HG02798 (cell line): ENCODE data around the gene BMP7.
"Not testable (repeated sequence)": the region's sequence is repeated elsewhere in the genome, so short reads cannot be mapped to it uniquely, and the experiment has no call there.

Experiments
- ATAC-seq: cut with Tn5 transposase; IDR thresholded peaks from one replicate; pipeline ENCODE4 v1.9.1; 2021; ENCODE audit warnings: mild to moderate bottlenecking; ENCODE audit not compliant: unreplicated experiment, poor library complexity

Gene BMP7

DNA sequence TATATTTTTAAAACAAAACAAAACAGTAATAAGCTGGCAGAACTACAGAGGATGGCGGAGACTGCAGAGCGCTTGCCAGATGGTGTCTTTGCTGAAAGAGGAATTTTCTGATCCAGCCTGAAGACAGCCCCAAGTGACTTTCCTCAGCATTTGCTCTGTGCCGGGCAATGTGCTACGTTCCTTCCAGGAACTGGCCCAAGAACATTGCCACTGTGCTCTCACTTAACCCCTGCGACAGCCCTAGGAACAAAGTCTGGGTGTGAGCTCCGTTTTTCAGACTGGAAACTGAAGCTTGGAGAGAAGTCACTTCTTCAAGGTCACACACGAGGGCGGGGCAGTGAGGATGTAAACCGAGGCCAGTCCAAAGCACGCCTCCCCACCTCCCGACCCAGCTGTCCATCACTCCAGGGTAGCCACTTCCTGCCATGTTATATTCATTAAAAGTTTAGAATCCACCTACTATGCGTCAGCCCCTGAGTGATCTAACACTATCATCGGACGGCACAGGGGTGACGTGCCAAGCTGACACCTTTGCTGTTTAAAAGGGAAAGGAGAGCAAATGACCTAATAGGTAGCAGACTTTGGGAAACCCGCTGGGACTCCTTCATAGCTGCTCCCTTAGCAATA lies 22.3 kb upstream of the BMP7 start:
- ATAC-seq: no peak

GRCh38 chr20:57287901-57288300 lies 21.5 kb upstream of the BMP7 start:
- ATAC-seq: no peak

DNA sequence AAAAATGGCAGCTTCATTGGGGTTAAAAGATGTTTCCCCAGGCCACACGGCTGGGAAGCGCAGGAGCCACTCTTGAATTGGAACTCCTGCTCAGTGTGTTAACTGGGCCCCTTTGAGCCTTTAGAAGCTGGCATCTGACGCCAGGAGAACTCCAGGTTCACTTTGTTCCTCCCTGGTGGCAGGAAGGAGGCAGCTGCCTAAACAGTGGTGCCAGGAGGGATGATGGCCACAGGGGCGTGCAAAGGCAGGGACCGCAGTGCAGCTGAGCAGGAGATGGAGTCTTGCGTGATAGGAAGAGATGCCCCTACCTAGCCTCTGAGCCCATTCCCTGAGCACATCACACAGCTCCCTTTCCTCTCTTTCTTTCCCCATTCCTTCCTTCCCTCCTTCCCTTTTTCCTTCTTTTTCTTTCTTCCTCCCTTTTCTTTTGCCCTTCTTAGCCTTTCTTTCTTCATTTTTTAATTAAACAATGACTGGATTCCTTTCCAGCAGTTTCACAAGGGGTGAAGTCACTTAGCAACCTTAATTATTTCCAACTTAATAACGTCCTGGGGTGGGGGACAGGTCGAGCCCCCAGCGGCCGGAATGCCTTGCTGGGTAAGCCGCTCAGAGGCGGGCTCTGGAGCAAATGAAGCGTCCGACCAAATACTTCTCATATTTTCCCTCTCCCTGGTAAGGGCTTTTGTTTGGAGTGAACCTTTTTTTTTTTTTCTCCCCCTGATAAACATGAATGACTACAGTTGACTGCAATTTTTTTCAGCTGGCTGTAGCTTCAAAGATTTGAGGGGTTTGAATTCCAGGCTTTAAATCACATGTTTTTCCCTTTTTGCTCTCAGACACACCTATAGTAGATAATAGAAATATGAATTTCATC lies 20.8 kb upstream of the BMP7 start:
- no peak for ATAC-seq

DNA sequence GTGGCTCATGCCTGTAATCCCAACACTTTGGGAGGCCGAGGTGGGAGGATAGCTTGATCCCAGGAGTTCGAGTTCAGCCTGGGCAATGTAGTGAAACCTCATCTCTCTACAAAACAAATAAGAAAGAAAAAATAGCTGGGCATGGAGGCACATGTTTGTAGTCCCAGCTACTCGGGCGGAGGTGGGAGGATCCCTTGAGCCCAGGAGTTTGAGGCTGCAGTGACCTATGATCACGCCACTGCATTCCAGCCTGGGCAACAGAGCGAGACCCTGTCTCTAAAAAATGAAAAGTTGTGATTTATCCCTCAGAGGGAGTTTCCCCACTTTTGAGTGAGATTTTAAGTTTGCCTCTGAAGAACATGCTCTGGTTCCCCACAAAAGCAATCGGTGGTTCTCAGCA lies 17.4 kb upstream of the BMP7 start:
- ATAC-seq: no peak

DNA sequence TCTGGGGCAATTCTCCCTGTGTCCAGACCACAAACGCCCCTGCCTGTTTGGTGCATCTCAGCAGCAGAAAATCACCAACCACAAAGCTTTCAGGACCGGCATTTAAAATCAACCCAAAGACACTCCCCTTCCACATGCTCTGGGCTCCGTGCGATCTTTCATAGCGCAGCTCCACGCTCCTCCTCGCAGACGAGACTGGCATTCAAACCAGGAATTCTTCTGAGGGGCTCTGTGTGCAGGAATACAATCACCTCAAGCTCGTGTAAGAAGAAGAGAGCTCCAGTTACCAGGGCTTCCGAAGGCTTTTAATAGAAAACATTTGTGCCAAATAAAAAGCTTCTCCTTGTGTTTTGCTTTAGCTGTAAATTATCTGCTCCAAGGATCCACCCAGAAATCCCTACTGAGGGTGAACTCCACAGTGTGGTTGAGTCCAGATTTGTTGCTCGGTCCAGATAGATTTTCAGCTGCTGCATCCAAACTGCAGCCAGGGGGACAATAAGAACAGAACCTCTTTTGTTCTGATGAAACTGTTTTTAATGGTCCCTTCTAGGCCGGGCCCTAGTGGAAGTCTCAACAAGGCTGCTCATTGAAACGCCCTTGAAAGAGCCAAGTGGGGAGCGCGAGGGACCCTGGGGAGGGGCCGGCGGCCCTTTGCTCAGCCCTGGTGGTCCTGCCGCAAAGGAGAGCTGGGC lies 16.4 kb upstream of the BMP7 start:
- no peak for ATAC-seq

DNA sequence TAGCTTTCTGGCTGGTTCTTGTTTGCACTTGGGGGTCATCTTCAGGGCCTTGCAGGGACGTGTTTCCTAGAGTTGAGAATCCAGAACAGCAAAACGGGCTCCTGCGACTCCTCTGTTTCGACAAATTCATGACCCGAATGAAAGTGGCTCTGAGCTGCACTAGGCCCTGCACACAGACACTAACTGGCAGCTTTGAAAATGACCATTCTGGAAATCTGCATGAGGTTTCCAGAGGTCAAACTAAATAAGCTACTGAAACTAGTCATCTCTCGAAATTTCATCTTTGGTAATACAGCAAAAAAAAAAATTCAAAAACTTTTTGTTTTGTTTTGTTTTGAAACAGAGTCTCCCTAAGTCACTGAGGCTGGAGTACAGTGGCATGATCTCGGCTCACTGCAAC lies 15.5 kb upstream of the BMP7 start:
- ATAC-seq: no peak

GRCh38 chr20:57280221-57280620 lies 13.8 kb upstream of the BMP7 start:
- no peak for ATAC-seq

GRCh38 chr20:57279548-57279947 lies 13.1 kb upstream of the BMP7 start:
- not testable (repeated sequence) for ATAC-seq

GRCh38 chr20:57278457-57278856 lies 12.0 kb upstream of the BMP7 start:
- no peak for ATAC-seq

- no peak for ATAC-seq
These were observed 11.1 kb upstream of the BMP7 start for GRCh38 chr20:57277398-57278105.

DNA sequence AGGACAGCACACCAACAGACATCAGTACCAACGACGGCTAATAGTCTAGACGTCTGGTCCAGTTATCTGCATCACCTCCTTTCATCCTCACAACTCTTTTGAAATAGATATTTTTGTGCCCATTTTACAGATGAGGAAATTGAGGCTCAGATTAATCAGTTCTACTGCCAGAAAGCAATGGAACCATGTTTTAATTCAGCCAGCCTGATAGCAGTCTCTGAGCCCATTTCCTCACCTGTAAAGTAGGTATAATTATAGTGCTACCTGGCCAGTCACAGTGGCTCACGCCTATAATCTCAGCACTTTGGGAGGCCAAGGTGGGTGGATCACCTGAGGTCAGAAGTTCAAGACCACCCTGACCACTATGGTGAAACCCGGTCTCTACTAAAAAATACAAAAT lies 9.8 kb upstream of the BMP7 start:
- ATAC-seq: no peak

- no peak for ATAC-seq
These were observed 9.4 kb upstream of the BMP7 start for GRCh38 chr20:57275813-57276212.

DNA sequence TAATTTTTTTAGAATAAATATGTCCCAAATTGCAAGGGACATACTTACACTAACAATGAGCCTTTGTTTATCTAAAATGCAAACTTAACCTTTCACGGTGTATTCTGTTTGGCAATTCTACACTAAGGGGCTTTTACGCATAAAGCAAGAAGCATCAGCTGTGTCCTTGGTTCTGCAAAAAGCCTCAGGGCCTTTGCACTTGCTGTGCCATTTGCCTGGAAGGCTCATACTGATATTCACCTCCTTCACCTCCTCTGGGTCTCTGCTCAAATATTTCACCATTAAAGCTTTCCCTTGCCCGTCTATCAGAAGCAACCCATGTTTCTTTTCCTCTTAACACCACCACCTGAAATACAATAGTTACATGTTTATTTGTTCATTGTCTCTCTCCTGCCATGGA lies 8.9 kb upstream of the BMP7 start:
- no peak for ATAC-seq

- no peak for ATAC-seq
These were observed 8.4 kb upstream of the BMP7 start for GRCh38 chr20:57274846-57275245.

DNA sequence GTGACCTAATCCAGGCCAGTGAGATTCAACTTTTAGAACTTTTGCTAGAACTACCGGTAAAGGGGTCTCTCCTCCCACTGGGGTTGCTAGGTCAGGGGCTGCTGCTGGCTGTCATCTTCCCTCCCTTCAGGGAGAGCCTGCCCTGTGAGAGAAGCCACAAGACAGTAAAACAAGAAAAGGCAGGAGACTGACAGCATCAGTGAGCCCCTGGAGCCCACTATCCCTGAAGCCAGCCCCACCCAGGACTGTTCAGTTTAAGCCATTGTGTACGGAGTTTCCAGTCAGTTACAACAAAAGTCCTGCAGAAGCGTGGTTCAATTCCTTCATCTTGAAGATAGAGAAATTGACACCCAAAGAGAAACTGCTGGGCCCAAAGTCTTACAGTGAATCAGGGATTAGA lies 7.9 kb upstream of the BMP7 start:
- no peak for ATAC-seq

- no peak for ATAC-seq
These were observed 6.6 kb upstream of the BMP7 start for GRCh38 chr20:57272883-57273535.

- no peak for ATAC-seq
These were observed 4.0 kb upstream of the BMP7 start for GRCh38 chr20:57270204-57270984.

- ATAC-seq: no peak
These were observed 2.9 kb upstream of the BMP7 start for GRCh38 chr20:57269148-57269984.
